Panc1 (cell line): ENCODE results near the gene PLA2G5.

Experiments used
- POLR2AphosphoS5 ChIP-seq: IDR thresholded peaks from 2 replicates; pipeline ENCODE4 v1.6.1; 2012; ENCODE audit warnings: mild to moderate bottlenecking, low read depth, low read length, moderate library complexity
- SIN3A ChIP-seq: IDR thresholded peaks from 2 replicates; pipeline ENCODE4 v1.6.1; 2012; ENCODE audit warnings: low read depth, mild to moderate bottlenecking, low read length, moderate library complexity, borderline replicate concordance; ENCODE audit not compliant: insufficient read depth
- TF ChIP-seq, protein P1 (sequence below): fragments of 450-650 bp; IDR thresholded peaks from 2 replicates; pipeline ENCODE4 v1.5.1; 2017; ENCODE audit warnings: mild to moderate bottlenecking
- TF ChIP-seq, protein P2 (sequence below), 2 experiments: IDR thresholded peaks; 2 replicates each; pipeline ENCODE4 v1.6.1; 2011 to 2012; ENCODE audit warnings: low read depth in 2 of 2, control low read depth in 1 of 2, low read length in 1 of 2, mild to moderate bottlenecking in 1 of 2, moderate library complexity in 1 of 2; ENCODE audit not compliant: insufficient read depth in 1 of 2

DNA sequence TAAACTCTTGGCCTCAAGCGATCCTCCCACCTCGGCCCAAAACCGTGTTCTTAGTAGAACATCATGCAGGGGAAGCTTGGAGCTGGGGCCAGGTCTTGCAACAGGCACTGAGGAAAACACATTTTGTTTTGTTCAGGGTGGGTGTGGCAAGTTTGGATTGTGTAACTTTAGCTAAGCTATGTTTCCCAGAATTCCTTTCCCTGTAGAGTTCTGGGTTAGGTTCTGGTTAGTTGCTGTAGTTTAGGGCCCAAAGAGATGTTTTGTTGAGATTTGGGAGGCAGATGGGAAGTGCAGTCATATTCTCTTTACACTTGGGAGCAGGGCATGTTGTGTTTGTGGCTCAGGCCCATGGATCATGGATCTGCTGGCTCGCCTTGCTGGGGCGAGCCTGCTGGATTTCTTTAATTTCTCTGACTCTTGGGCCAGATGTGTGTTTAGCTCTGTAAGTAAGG lies 24.0 kb downstream of the PLA2G5 start:
- TF ChIP-seq POLR2AphosphoS5 (no peak), SIN3A (no peak)
- TF ChIP-seq, protein P1, sequence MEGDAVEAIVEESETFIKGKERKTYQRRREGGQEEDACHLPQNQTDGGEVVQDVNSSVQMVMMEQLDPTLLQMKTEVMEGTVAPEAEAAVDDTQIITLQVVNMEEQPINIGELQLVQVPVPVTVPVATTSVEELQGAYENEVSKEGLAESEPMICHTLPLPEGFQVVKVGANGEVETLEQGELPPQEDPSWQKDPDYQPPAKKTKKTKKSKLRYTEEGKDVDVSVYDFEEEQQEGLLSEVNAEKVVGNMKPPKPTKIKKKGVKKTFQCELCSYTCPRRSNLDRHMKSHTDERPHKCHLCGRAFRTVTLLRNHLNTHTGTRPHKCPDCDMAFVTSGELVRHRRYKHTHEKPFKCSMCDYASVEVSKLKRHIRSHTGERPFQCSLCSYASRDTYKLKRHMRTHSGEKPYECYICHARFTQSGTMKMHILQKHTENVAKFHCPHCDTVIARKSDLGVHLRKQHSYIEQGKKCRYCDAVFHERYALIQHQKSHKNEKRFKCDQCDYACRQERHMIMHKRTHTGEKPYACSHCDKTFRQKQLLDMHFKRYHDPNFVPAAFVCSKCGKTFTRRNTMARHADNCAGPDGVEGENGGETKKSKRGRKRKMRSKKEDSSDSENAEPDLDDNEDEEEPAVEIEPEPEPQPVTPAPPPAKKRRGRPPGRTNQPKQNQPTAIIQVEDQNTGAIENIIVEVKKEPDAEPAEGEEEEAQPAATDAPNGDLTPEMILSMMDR, result no peak
- TF ChIP-seq, protein P2, sequence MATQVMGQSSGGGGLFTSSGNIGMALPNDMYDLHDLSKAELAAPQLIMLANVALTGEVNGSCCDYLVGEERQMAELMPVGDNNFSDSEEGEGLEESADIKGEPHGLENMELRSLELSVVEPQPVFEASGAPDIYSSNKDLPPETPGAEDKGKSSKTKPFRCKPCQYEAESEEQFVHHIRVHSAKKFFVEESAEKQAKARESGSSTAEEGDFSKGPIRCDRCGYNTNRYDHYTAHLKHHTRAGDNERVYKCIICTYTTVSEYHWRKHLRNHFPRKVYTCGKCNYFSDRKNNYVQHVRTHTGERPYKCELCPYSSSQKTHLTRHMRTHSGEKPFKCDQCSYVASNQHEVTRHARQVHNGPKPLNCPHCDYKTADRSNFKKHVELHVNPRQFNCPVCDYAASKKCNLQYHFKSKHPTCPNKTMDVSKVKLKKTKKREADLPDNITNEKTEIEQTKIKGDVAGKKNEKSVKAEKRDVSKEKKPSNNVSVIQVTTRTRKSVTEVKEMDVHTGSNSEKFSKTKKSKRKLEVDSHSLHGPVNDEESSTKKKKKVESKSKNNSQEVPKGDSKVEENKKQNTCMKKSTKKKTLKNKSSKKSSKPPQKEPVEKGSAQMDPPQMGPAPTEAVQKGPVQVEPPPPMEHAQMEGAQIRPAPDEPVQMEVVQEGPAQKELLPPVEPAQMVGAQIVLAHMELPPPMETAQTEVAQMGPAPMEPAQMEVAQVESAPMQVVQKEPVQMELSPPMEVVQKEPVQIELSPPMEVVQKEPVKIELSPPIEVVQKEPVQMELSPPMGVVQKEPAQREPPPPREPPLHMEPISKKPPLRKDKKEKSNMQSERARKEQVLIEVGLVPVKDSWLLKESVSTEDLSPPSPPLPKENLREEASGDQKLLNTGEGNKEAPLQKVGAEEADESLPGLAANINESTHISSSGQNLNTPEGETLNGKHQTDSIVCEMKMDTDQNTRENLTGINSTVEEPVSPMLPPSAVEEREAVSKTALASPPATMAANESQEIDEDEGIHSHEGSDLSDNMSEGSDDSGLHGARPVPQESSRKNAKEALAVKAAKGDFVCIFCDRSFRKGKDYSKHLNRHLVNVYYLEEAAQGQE (IDR thresholded peaks at IDR 0.05; ENCODE audit: insufficient read depth in 1 of 2, low read depth in 2 of 2, low read length in 1 of 2), result no peak
